HL-60 (cell line): ENCODE results near the gene DOK7.

ENCODE experiments used
- DNase-seq, 2 experiments: peaks; one replicate each; pipeline ENCODE4 v3.0.0-alpha.2; 2010 to 2020; ENCODE audit warnings: low read depth in 1 of 2, low spot score in 1 of 2
- H3K27ac ChIP-seq: fragments of 250-450 bp; sonication (Bioruptor Pico); replicated peaks from 2 replicates; pipeline ENCODE4 v1.5.1; 2020; ENCODE audit warnings: mild to moderate bottlenecking, moderate library complexity
- H3K27me3 ChIP-seq: fragments of 250-450 bp; sonication (Bioruptor Pico); 2 replicates; pipeline ENCODE4 v1.5.1; 2021; ENCODE audit warnings: mild to moderate bottlenecking, moderate library complexity; ENCODE audit not compliant: insufficient read depth, poor library complexity, severe bottlenecking
- H3K4me3 ChIP-seq: replicated peaks from 2 replicates; pipeline ENCODE4 v1.5.1; 2011; ENCODE audit warnings: mild to moderate bottlenecking, control low read depth, low read length; ENCODE audit not compliant: insufficient read depth
- GABPA ChIP-seq: IDR thresholded peaks from 2 replicates; pipeline ENCODE4 v1.6.1; 2012; ENCODE audit warnings: low read depth
- POLR2AphosphoS5 ChIP-seq: IDR thresholded peaks from 2 replicates; pipeline ENCODE4 v1.6.1; 2012; ENCODE audit warnings: low read depth
- SPI1 ChIP-seq: IDR thresholded peaks from 2 replicates; pipeline ENCODE4 v1.6.1; 2012; ENCODE audit warnings: low read depth, mild to moderate bottlenecking, borderline replicate concordance
- TF ChIP-seq, protein P1 (sequence below): IDR thresholded peaks from one replicate; pipeline ENCODE4 v1.5.1; 2011; ENCODE audit warnings: low read length, control low read depth, inconsistent platforms; ENCODE audit not compliant: insufficient read depth
- TF ChIP-seq, protein P2 (sequence below): IDR thresholded peaks from 2 replicates; pipeline ENCODE4 v1.6.1; 2012; ENCODE audit warnings: low read depth; ENCODE audit not compliant: insufficient replicate concordance

The DOK7 gene

DNA sequence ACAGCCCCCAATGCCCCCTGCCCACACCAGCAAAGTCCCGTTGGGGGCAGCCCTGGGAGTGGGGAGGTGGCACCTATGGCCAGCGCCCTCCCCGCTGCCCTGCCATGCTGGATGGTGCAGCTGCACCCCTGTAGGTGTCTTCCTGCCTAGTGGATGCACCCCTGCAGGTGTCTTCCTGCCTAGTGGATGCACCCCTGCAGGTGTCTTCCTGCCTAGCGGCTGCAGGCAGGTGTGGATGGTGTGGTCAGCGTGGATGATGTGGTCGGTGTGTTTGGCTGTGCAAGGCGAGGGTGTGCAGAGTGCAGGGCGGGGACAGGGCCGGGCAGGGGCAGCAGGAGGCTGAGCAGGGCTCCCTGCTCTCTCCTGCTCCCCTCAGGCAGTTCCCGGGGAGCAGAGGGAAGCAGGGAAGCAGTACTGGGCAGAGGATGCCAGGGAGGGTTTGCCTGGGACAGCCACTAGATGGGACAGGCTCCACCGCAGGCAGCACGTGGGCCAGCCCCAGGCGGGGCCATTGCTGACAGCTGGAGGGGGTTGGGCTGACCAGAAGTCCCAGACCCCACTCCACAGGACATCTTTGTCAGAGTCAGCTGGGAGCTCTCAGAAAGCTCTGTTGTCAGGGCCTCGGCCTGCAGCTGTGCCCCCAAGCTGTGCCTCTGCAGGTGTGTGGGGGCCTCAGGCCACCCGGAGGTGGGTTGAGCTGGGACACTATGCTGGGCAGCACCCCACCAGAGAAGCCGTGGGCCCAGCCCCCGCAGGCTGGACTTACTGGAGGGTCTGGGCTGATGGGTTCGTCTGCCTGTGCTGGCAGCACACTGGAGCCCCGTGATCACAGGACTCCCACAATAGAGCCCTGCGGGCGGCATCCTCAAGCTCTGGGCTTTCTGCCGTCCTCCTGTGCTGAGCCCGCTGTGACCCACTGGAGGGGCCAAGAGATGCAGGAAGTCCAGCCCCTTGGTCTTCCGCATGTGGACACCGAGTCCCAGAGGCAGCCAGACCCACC lies 23.7 kb downstream of the DOK7 start:
- no peak for TF ChIP-seq SPI1
- TF ChIP-seq GABPA = no peak
- TF ChIP-seq, protein P1, sequence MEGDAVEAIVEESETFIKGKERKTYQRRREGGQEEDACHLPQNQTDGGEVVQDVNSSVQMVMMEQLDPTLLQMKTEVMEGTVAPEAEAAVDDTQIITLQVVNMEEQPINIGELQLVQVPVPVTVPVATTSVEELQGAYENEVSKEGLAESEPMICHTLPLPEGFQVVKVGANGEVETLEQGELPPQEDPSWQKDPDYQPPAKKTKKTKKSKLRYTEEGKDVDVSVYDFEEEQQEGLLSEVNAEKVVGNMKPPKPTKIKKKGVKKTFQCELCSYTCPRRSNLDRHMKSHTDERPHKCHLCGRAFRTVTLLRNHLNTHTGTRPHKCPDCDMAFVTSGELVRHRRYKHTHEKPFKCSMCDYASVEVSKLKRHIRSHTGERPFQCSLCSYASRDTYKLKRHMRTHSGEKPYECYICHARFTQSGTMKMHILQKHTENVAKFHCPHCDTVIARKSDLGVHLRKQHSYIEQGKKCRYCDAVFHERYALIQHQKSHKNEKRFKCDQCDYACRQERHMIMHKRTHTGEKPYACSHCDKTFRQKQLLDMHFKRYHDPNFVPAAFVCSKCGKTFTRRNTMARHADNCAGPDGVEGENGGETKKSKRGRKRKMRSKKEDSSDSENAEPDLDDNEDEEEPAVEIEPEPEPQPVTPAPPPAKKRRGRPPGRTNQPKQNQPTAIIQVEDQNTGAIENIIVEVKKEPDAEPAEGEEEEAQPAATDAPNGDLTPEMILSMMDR = no peak
- no peak for TF ChIP-seq POLR2AphosphoS5
- TF ChIP-seq, protein P2, sequence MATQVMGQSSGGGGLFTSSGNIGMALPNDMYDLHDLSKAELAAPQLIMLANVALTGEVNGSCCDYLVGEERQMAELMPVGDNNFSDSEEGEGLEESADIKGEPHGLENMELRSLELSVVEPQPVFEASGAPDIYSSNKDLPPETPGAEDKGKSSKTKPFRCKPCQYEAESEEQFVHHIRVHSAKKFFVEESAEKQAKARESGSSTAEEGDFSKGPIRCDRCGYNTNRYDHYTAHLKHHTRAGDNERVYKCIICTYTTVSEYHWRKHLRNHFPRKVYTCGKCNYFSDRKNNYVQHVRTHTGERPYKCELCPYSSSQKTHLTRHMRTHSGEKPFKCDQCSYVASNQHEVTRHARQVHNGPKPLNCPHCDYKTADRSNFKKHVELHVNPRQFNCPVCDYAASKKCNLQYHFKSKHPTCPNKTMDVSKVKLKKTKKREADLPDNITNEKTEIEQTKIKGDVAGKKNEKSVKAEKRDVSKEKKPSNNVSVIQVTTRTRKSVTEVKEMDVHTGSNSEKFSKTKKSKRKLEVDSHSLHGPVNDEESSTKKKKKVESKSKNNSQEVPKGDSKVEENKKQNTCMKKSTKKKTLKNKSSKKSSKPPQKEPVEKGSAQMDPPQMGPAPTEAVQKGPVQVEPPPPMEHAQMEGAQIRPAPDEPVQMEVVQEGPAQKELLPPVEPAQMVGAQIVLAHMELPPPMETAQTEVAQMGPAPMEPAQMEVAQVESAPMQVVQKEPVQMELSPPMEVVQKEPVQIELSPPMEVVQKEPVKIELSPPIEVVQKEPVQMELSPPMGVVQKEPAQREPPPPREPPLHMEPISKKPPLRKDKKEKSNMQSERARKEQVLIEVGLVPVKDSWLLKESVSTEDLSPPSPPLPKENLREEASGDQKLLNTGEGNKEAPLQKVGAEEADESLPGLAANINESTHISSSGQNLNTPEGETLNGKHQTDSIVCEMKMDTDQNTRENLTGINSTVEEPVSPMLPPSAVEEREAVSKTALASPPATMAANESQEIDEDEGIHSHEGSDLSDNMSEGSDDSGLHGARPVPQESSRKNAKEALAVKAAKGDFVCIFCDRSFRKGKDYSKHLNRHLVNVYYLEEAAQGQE = no peak
- Histone ChIP-seq H3K4me3 (no peak overlapping the region), H3K27ac (no peak overlapping the region), H3K27me3 (peaks cover 38% of the 10 kb centered on the region)
- no peak for DNase-seq

DNA sequence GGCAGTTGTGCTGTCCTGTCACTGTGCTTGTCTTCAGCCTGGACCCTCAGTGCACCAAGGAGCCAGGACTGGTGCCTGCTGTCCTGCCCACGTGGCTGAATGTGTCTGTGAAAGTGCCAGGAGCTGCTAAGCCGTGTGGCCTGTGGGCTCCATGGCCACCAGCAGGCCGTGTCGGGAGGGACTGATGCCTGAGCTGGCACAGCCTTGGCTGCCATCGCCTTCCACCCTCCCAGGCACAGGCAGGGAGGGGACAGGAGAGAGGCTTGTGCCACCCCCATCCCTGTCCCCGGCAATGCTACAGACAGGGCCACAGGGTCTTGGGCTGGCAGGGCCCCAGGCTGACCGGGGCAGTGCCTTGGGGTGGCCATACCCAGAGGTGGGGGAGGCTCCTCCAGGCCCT lies 24.8 kb downstream of the DOK7 start:
- no peak overlapping the region for H3K4me3 ChIP-seq
- no peak for DNase-seq
- TF ChIP-seq POLR2AphosphoS5 (no peak), GABPA (no peak), SPI1 (no peak)
- TF ChIP-seq, protein P2 = no peak
- TF ChIP-seq, protein P1 = no peak
- H3K27me3 ChIP-seq = peaks cover 37% of the 10 kb centered on the region
- H3K27ac ChIP-seq = no peak overlapping the region

DNA sequence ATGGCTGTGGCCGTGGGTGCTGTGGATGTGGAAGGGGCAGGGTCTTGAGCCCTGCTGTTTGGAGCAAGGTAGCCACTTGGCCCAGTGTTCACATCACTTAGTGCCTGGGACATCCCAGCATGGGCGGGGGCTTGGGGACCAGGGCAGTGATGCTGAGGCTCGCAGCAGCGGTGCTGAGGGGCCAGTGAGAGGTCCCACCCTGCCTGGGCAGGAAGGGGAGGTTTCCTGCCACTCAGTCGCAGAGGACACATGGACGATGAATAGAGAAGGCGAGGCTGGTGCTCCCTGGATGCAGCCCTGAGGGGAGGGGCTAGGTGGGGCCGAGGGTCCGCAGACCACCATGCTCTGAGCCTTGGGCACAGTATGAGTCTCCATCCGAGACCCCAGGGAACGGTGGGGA lies 25.7 kb downstream of the DOK7 start:
- TF ChIP-seq, protein P1 = no peak
- TF ChIP-seq, protein P2 = no peak
- TF ChIP-seq POLR2AphosphoS5 (no peak), SPI1 (no peak), GABPA (no peak)
- H3K4me3 ChIP-seq = no peak overlapping the region
- no peak overlapping the region for H3K27ac ChIP-seq
- no peak for DNase-seq
- peaks cover 34% of the 10 kb centered on the region for H3K27me3 ChIP-seq
